Activated naive CD4-positive, alpha-beta T cell treated with anti-CD3 and anti-CD28 coated beads, Interleukin-2, amount 10 ng/mL, durations not matched to agents 7 days and 5 days (primary cell): ENCODE measurements around the gene SLC6A3.

ENCODE experiments used
- CTCF ChIA-PET: fragments of 350-600 bp; sonication (Branson Sonifier 250); formaldehyde crosslinking; loops from one replicate; lab custom pipeline; 2021; ENCODE audit warnings: antibody characterized with exemption; lab: Charles Lee
- DNase-seq: peaks from one replicate; pipeline ENCODE4 v3.0.0-alpha.2; 2020
- H3K27ac Mint-ChIP-seq: one replicate; pipeline ENCODE4 v1.8.0; 2021; ENCODE audit warnings: mild to moderate bottlenecking, moderate library complexity, mixed read lengths
- H3K27me3 Mint-ChIP-seq: one replicate; pipeline ENCODE4 v1.8.0; 2021; ENCODE audit warnings: mild to moderate bottlenecking, mixed read lengths
- H3K36me3 Mint-ChIP-seq: one replicate; pipeline ENCODE4 v1.8.0; 2021; ENCODE audit warnings: mixed read lengths
- H3K4me1 Mint-ChIP-seq: one replicate; pipeline ENCODE4 v1.8.0; 2021; ENCODE audit warnings: mixed read lengths
- H3K4me3 Mint-ChIP-seq: one replicate; pipeline ENCODE4 v1.8.0; 2021; ENCODE audit warnings: mild to moderate bottlenecking, moderate library complexity, mixed read lengths
- H3K9me3 Mint-ChIP-seq: one replicate; pipeline ENCODE4 v1.8.0; 2021; ENCODE audit warnings: mixed read lengths

Gene SLC6A3

GRCh38 chr5:1473746-1474145, 28.5 kb upstream of the SLC6A3 start:
- no peaks in the 10 kb centered on the region for H3K9me3 Mint-ChIP-seq
- no peak for DNase-seq
- H3K27ac Mint-ChIP-seq = peak overlapping the region; percentile 1
- CTCF ChIA-PET = interaction anchor here (1.3 kb wide), 1 partner anchor 171 kb away, joined by 3 read pairs; no protein-coding TSS in a partner anchor
- no peaks in the 10 kb centered on the region for H3K4me1 Mint-ChIP-seq
- H3K36me3 Mint-ChIP-seq = peaks cover 10% of the 10 kb centered on the region
- H3K27me3 Mint-ChIP-seq = no peaks in the 10 kb centered on the region
- no peak overlapping the region for H3K4me3 Mint-ChIP-seq

- no peak overlapping the region for H3K27ac Mint-ChIP-seq
- H3K9me3 Mint-ChIP-seq = no peaks in the 10 kb centered on the region
- H3K4me1 Mint-ChIP-seq = no peaks in the 10 kb centered on the region
- H3K27me3 Mint-ChIP-seq = no peaks in the 10 kb centered on the region
- CTCF ChIA-PET = no interaction called here
- peaks cover 15% of the 10 kb centered on the region for H3K36me3 Mint-ChIP-seq
- H3K4me3 Mint-ChIP-seq = no peak overlapping the region
- DNase-seq = no peak
These were observed 27.9 kb upstream of the SLC6A3 start for GRCh38 chr5:1472964-1473628.

- no peak overlapping the region for H3K27ac Mint-ChIP-seq
- no peaks in the 10 kb centered on the region for H3K4me1 Mint-ChIP-seq
- H3K36me3 Mint-ChIP-seq = peaks cover 16% of the 10 kb centered on the region
- no peak overlapping the region for H3K4me3 Mint-ChIP-seq
- CTCF ChIA-PET = no interaction called here
- DNase-seq = no peak
- H3K27me3 Mint-ChIP-seq = no peaks in the 10 kb centered on the region
- no peaks in the 10 kb centered on the region for H3K9me3 Mint-ChIP-seq
These were observed 27.0 kb upstream of the SLC6A3 start for GRCh38 chr5:1471997-1472963.

GRCh38 chr5:1471240-1471853, 26.1 kb upstream of the SLC6A3 start:
- CTCF ChIA-PET = no interaction called here
- H3K27ac Mint-ChIP-seq = peak overlapping the region; percentile 14
- H3K9me3 Mint-ChIP-seq = no peaks in the 10 kb centered on the region
- no peaks in the 10 kb centered on the region for H3K27me3 Mint-ChIP-seq
- no peak for DNase-seq
- peaks cover 18% of the 10 kb centered on the region for H3K36me3 Mint-ChIP-seq
- H3K4me1 Mint-ChIP-seq = no peaks in the 10 kb centered on the region
- H3K4me3 Mint-ChIP-seq = no peak overlapping the region

GRCh38 chr5:1470762-1471211, 25.5 kb upstream of the SLC6A3 start:
- DNase-seq = no peak
- Mint-ChIP-seq H3K27me3 (no peaks in the 10 kb centered on the region), H3K9me3 (peaks cover 2% of the 10 kb centered on the region), H3K4me1 (no peaks in the 10 kb centered on the region), H3K4me3 (no peak overlapping the region), H3K36me3 (peaks cover 23% of the 10 kb centered on the region), H3K27ac (no peak overlapping the region)
- CTCF ChIA-PET = interaction anchor here (1.1 to 1.4 kb wide), 2 partner anchors 9 to 124 kb away, joined by 3 to 5 read pairs; no protein-coding TSS in a partner anchor

GRCh38 chr5:1468629-1469527, 23.6 kb upstream of the SLC6A3 start:
- no peak for DNase-seq
- H3K36me3 Mint-ChIP-seq = peaks cover 42% of the 10 kb centered on the region
- peak overlapping the region; percentile 38 for H3K27ac Mint-ChIP-seq
- H3K4me1 Mint-ChIP-seq = no peaks in the 10 kb centered on the region
- H3K27me3 Mint-ChIP-seq = no peaks in the 10 kb centered on the region
- peaks cover 16% of the 10 kb centered on the region for H3K9me3 Mint-ChIP-seq
- CTCF ChIA-PET = interaction anchor here (1.0 to 1.4 kb wide), 2 partner anchors 10 to 300 kb away, joined by 3 to 5 read pairs; no protein-coding TSS in a partner anchor
- no peak overlapping the region for H3K4me3 Mint-ChIP-seq

- peak; percentile 36 for DNase-seq
These were observed 23.0 kb upstream of the SLC6A3 start for GRCh38 chr5:1468247-1468612.

GRCh38 chr5:1467341-1468246, 22.4 kb upstream of the SLC6A3 start:
- Mint-ChIP-seq H3K27ac (no peak overlapping the region), H3K4me1 (no peaks in the 10 kb centered on the region), H3K36me3 (peaks cover 48% of the 10 kb centered on the region), H3K4me3 (no peak overlapping the region), H3K9me3 (peaks cover 16% of the 10 kb centered on the region), H3K27me3 (no peaks in the 10 kb centered on the region)
- CTCF ChIA-PET = interaction anchor here (1.0 kb wide), 1 partner anchor 299 kb away, joined by 3 read pairs; no protein-coding TSS in a partner anchor
- no peak for DNase-seq

More at GRCh38 chr5:1468247-1468612, 23.0 kb upstream of the SLC6A3 start:
- Mint-ChIP-seq H3K27ac (peak overlapping the region; percentile 38), H3K9me3 (peaks cover 16% of the 10 kb centered on the region), H3K27me3 (no peaks in the 10 kb centered on the region), H3K4me3 (no peak overlapping the region), H3K4me1 (no peaks in the 10 kb centered on the region), H3K36me3 (peaks cover 46% of the 10 kb centered on the region)
- CTCF ChIA-PET = interaction anchor here (1.0 kb wide), 1 partner anchor 300 kb away, joined by 3 read pairs; no protein-coding TSS in a partner anchor

GRCh38 chr5:1466631-1467265, 21.5 kb upstream of the SLC6A3 start:
- no peak overlapping the region for H3K27ac Mint-ChIP-seq
- H3K27me3 Mint-ChIP-seq = no peaks in the 10 kb centered on the region
- no peaks in the 10 kb centered on the region for H3K4me1 Mint-ChIP-seq
- H3K9me3 Mint-ChIP-seq = peaks cover 16% of the 10 kb centered on the region
- H3K4me3 Mint-ChIP-seq = no peak overlapping the region
- DNase-seq = no peak
- CTCF ChIA-PET = no interaction called here
- peaks cover 52% of the 10 kb centered on the region for H3K36me3 Mint-ChIP-seq

GRCh38 chr5:1465966-1466471, 20.8 kb upstream of the SLC6A3 start:
- H3K27ac Mint-ChIP-seq = no peak overlapping the region
- H3K36me3 Mint-ChIP-seq = peaks cover 53% of the 10 kb centered on the region
- H3K9me3 Mint-ChIP-seq = peaks cover 16% of the 10 kb centered on the region
- DNase-seq = no peak
- H3K4me3 Mint-ChIP-seq = no peak overlapping the region
- CTCF ChIA-PET = no interaction called here
- no peaks in the 10 kb centered on the region for H3K27me3 Mint-ChIP-seq
- H3K4me1 Mint-ChIP-seq = no peaks in the 10 kb centered on the region

- Mint-ChIP-seq H3K27me3 (no peaks in the 10 kb centered on the region), H3K4me3 (no peak overlapping the region), H3K9me3 (peaks cover 16% of the 10 kb centered on the region), H3K36me3 (peaks cover 60% of the 10 kb centered on the region), H3K4me1 (no peaks in the 10 kb centered on the region), H3K27ac (no peak overlapping the region)
- DNase-seq = no peak
- CTCF ChIA-PET = no interaction called here
These were observed 19.9 kb upstream of the SLC6A3 start for GRCh38 chr5:1465117-1465516.

GRCh38 chr5:1464511-1464910, 19.3 kb upstream of the SLC6A3 start:
- Mint-ChIP-seq H3K9me3 (peaks cover 16% of the 10 kb centered on the region), H3K36me3 (peaks cover 64% of the 10 kb centered on the region), H3K4me3 (no peak overlapping the region), H3K4me1 (no peaks in the 10 kb centered on the region), H3K27me3 (no peaks in the 10 kb centered on the region), H3K27ac (no peak overlapping the region)
- no peak for DNase-seq
- CTCF ChIA-PET = no interaction called here
